ENCODE results near the gene SYNC.
"Not testable (repeated sequence)": the region's sequence is repeated elsewhere in the genome, so short reads cannot be mapped to it uniquely, and the experiment has no call there.

SYNC gene

DNA sequence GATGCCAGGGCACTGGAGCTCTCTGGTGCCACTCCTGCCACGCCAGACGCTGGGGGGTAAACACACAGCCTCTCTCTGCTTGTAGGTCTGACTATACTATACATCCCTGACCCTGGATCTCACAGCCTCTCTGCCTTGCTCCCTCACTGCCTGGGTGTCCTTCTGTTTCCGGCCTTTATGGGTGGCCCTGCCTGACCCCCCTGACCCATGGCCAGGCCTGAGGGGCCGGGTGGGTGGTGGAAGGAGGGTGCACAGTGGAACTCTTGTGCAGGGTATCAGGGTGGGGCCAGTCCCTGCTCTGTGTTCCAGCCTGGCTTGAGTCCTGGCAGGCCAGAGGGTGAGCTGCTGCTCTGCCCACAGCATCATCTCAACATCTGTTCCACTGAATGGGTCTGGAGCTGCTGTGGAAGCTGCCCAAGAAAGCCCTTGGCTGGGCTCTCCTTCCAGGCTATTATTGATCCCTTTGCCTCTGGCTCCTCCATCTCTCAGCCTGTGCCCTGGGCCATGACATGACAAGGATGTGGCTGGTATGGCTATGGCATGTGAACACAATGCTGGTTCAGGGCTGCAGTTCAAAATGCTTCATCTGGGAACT is 17.2 kb upstream of the SYNC start:
- no peak for DNase-seq

DNA sequence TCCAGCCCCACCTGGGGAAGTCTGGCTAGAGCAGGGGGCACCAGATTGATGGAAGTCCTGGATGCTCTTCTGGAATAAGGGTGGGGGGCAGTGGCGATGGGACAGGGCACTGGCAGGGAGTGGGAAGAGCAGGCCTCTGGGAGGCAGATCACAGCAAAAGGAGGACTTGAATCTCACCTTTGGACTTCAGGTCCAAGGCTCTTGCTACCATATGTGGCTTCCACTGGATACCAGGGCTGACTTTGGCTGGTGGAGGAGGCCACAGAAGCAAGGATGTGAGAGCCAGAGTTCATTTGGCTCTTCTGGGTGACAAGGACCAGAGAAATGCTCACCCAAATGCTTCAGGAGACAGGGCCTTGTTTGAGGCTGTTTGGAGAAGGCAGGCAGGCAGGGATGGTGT is 16.0 kb upstream of the SYNC start:
- no peak for DNase-seq

DNA sequence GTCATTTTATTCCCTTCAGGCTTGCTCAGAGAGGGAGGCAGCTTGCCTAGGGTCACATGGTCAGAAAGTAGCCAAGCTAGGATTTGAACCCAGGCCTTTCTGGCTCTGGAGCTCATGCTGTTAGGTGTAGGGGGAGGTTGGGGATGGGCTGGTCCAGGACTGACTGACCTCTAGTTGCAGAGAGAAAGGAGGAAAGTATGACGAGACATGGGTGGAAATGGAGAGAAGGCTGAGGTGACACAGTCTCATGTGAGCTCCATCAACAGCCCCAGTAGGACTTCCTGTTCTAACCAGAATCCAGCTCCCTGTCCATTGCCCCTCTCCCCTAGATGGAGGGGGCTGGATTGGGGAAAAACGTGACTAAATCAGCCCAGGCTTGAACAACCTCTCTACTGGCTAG is 15.5 kb upstream of the SYNC start:
- DNase-seq: no peak

DNA sequence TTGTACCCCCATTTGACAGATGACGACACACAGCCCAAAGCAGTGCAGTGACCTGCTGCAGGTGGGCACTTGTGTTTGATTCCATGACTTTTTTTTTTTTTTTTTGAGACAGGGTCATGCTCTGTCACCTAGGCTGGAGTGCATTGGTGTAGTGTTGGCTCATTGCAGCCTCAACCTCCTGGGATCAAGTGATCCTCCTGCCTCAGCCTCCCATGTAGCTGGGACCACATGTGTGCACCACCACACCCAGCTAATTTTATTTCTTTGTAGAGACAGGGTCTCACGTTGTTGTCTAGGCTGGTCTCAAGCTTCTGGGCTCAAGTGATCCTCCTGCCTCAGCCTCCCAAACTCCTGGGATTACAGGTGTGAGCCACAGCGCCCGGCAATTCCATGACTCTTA is 14.9 kb upstream of the SYNC start:
- DNase-seq: no peak

DNA sequence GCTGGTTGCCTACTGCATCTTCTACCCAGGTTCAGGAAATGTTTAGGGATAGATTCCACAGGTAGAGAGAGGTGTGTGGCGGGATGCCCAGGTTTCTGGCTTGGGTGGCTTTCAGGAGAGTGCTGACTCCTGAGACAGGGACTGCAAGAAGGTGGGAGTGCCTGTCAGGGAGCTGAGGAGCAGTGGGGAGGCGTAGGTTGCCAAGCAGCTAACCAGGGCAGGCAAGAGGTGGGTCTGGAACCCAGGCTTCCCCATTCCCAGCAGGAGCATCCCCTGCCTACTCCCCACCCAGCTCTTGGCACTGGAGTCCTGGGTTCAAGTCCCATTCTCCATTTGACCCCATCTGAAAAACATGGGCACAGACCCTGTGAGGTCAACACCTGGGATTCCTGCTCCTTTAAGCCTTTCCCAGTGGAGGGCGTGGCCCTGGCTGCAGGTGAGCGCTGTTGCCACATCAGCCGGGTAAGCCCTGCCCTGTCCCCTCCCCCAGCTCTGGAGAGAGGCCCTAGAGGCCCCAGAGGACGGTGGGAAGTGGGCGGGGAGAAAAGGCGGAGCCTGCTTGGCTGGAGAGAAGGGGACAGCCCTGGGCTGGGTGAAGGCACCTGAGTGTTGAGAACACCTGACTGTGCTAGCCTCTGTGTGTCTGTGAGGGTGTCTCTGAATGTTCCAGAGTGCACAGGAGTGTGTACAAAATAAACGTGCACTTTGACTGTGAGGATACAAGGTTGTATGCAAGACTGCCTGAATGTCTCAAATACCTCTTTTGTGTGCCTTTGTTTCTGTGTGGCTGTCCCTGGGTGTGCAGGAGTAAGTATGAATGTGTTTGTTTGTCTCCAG is 14.0 kb upstream of the SYNC start:
- no peak for DNase-seq

DNA sequence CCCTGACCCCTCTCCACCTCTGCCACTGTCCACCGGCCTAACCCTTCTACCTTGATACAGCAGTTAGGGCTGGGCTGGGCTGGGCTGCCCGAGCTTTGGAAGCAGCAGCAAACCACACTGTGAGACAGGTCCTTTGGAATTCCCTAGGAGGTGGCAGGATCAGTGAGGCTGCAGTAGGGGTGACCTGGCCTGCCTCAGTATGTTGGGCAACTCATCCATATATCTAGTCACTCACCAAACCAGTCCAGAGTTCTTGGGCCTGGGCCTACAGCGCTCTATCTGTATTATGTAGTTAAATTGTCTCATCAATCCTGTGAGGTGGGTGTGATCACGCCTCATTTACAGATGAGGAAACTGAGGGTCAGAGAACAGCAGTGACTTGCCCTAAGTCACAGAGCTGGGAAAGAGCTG is 13.3 kb upstream of the SYNC start:
- no peak for DNase-seq

DNA sequence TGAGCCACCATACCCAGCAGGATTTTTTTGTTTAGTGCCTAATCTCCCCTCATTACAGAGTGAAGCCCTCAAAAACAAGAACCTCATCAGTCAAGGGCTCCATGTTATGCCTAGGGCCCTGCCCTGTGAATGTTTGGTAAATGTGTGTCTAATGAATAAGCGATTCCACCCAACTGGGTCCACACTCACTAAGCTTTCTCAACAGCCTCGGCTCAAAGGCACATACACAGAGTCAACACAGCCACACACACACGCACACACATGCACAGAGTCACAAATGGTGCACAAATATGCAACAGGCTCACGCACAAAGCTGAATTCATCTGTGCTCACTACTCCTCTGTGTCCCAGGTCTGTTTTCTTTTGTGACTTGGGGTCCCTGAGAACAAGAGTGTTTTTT is 11.7 kb upstream of the SYNC start:
- no peak for DNase-seq

DNA sequence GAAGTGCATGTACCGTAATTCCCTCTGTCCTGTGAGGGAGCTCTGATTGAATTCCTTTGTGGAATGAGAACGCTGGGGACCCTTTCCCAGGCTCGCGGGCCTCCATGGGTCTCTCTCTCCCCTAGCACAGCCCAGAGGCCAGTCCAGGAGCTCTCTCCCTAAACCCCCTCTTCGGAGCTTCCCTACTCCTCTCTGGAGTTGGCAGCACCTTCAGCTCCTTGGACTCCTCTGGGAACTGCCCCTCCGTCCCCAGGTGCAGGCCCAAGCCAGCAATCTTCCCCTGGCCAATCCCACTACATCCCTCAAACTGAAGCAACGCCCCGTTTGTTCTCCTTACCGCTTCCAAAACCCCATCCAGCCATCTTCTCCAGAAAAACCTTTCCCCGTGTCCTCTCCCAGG is 10.5 kb upstream of the SYNC start:
- DNase-seq: no peak

DNA sequence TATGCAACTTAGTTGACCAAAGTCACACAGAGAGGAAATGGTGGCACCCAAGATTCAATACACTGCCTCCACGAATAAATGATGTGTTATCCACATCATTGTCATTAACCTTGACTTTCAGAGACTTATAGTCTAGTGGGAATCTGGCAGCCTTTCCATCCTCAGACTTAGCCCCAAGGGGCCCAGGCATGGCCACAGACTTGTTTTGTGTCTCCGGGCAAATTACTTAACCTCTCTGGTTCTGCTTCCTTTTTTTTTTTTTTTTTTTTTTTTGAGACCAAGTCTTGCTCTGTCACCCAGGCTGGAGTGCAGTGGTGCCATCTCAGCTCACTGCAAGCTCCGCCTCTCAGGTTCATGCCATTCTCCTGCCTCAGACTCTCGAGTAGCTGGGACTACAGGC is 8.7 kb upstream of the SYNC start:
- not testable (repeated sequence) for DNase-seq

DNA sequence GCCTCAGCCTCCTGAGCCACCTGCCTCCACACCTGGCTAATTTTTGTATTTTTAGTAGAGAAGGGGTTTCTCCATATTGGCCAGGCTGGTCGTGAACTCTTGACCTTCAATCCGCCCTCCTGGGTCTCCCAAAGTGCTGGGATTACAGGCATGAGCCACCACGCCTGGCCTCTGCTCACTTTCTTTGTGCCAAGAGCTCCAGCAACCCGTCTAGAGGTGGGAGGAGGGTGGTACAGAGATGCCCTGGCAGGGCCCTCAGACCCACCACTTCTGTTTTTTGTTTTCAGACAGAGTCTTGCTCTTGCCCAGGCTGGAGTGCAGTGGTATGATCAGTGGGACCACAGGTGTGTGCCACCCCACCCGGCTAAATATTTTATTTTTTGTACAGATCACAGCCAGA is 6.9 kb upstream of the SYNC start:
- DNase-seq: no peak

DNA sequence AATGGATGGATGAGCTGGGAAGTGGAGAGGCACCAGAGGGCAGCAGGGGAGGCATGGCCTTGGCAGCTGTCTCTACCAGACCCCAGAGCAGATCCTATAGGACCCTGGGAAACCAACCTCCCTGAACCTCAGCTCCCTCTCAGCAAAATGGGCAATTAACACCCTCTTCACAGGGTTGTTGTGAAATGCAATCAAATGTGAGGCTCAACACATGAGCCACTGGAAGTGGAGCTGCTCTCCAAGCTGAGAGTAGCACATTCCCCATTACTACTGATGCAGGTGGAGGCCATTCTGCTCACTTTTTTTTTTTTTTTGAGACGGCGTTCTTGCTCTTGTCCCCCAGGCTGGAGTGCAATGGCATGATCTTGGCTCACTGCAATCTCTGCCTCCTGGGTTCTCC is 6.5 kb upstream of the SYNC start:
- no peak for DNase-seq

DNA sequence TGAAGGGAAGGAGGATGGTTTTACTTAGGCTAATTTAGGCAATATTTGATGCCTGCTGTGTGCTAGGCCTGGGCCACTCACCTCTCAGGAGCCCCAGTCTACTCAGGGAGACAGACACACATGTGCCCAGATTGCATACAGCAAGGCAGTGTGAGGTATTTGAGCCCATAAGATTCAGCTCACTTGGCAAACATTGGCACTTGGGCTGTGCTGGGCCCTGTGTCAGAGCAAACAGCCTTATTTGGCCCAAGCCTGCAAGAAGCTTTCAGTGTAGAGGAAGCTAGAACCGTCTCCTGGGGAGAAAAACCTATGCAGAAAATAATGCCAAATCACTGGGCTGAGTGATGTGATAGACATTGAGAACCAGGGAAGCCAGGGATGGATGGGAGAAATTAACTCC is 3.9 kb upstream of the SYNC start:
- DNase-seq: no peak

DNA sequence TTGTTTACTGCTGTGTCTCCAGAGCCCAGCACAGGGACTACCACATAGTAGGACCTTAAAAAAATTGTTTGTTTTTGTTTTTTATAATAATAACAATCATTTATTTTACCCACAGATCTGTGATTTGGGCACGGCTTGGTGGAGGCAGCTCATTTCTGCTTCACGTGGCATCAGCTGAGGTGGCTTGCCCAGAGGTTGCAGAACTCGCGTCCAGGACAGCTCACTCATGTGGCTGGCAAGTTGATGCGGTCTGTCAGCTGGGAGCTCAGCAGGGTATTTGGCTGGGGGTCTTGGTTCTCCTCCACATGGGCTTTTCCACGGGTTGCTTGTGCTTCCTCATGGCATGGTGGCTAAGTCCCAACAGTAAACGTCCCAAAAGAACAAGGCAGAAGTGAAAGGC is 2.9 kb upstream of the SYNC start:
- no peak for DNase-seq

DNA sequence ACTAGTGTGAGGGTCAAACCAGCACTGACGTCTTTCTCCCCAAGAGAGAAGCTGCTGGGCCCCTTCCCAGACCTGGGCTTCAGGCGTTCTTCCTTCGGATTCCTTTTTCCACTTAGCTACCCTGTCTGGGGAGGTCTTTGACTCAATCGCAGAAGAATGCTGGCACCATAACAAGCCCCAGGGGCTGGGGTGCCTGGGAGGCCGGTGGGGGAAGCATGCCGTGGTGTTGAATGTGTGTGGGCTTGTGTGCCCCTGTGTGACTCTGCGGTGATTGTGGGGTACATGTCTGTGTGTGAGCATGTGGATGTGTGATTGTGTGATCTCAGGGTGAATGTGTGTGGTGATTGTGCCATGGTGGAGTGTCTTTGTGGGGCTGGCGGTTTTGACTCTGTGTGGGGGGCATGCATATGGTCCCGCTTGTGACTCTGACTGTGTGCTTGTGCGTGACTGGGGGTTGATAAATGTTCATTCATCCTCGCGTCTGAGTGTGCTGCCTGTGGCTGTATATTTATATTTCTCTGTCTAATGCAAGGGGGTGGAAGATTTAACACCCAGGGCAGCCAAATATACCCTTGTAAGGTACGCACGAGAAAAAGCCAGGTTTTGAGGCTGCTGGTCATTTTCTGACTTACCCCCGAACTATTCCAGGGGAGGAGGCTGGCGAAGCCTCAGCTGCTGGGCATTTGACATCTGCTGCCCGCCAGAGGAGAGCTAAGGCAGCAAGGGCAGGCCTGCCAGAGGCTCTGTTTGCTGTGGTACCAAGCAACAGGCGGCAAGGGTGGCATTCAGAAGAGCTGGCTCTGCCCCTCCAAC is 1.1 kb upstream of the SYNC start:
- DNase-seq: no peak

DNA sequence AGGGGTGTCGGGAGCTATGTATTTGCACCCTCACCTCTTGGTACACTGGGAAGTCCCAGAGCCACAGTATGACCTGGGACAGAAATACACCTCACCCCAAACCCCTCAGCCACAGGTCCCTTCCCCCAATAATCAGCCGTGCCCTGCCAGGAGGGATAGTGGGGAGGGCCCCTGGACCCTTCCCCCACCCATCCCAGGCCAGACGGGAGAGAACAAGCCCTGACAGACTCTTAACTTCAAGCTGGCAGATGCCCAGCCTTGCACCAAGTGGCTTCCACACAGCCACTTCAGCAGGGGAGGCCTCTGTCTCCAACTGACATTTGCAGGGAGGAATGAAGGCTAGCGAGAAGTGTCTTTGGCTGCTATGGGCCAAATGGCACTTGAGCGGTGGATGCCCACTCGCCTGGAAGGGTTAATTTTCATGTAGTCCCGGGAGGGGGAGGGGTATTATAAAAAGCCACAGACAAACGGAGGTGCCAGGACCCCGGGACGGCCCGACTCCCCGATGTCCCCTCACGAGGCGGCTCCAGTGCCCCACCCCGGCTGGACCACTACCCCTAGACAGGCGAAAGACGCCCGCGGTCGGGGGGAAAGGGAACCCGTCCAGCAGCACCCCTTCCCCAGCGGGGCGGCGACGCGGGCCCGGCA is 495 bp downstream of the SYNC start:
- DNase-seq: no peak

DNA sequence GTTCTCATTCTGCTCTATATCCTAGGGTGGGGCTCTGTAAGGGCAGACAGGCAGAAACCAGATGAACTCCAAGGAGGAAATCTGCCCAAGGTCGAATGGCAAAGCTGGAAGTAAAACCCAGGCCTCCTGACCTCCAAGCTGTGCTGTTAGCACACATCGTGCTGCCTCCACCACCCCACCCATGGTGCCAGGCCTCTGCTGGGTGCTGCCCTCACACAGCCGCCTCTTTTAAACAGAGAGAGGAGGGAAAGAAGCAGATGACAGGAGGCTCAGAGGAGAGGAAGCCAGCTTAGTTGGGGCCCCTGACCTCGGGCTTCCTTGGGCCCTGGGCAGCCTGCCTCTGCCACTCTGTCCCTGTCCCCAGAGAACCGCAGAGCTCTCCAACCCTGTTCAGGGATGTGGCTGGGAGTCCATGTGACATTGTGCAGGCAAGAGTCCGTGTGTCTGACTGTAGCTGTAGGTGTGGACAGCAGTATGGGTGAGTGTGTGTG is 1.1 kb downstream of the SYNC start:
- DNase-seq: no peak

DNA sequence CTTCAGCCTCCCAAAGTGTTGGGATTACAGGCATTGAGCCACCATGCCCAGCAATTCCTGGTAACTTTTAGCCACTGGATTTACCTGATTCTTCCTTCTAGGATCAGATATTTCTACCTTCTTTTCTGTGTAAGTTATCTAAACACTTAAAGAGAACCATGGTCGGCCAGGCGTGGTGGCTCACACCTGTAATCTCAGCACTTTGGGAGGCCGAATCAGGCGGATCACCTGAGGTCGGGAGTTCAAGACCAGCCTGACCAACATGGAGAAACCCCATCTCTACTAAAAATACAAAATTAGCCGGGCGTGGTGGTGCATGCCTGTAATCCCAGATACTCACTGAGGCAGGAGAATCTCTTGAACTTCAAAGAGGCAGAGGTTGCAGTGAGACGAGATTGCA is 5.6 kb downstream of the SYNC start:
- DNase-seq: not testable (repeated sequence)

DNA sequence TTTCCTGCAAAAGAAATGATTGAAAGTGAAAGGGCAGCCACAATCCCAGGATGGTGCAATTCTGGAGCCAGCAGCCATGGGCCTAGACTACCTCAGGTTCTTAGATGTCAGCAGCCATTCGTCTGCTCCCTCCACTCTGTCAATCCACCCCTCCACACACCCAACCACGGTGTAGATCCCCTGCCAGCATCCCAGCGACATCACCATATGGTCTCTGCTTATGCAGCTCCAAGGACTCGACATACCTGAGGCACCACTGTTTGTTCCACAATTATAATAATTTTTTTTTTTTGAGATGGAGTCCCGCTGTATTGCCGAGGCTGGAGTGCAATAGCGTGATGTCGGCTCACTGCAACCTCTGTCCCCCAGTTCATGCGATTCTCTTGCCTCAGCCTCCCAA is 6.5 kb downstream of the SYNC start:
- no peak for DNase-seq

DNA sequence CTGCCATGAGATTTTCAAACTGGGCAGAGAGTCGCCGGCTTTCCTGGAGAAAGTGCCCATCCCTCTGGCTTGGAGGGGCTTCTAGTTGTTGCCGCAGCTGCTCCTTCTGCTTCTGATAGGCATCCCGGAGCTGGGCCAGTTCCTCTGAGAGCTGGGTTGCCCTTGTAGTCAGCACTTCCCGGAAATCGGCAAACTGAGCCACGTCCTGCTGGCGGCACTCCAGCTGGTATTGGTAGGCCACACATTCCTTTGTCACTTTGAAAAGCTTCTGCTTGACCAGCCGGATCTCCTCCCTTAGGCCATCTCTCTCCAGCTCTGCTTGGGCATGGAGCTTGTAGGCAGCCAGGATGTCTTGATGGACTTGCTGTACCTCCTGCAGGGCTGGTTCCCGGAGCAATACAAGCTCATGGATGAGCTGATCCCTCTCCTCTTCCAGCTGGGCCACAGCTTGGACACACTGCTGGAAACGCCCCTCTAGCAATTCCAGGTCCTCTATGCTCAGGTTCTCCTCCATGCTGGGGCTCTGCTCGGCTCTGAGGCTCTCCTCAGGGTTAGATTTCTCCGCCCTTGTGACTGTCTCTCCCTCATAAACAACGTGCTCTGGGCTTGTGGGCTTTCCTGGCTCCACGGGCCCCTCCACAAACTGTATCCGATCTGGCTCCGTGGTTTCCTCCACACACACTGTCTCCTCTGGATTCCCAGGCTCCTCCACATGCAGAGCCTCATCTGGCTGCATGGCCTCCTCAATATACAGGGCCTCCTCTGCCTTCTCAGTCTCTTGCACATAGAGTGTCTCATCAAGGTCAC is 7.3 kb downstream of the SYNC start:
- no peak for DNase-seq

DNA sequence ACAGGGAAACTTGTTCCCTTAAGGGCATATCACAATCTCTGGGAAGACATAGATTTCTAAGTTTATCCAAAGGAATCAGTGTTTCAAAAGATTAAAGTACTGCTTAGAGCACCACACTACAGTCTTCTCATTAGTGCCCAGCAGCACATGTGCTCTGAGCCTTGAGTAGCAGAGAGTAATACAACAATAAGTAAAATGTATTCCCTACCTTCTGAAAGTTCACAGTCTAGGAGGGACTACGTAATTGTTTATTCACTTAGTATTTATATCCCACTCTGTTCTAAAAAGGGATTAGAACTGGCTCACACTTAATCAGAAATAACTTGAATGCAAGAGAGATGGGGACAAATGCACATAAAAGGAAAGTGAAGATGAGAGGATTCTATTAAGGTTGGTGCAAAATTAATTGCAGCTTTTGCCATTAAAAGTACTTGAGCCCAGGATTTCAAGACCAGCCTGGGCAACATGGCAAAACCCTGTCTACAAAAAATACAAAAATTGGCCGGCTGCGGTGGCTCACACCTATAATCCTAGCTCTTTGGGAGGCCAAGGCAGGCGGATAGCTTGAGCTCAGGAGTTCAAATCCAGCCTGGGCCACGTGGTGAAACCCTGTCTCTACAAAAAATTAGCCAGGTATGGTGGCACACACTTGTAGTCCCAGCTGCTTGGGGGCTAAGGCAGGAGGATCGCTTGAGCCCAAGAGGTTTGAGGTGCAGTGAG is 9.0 kb downstream of the SYNC start:
- DNase-seq: no peak

DNA sequence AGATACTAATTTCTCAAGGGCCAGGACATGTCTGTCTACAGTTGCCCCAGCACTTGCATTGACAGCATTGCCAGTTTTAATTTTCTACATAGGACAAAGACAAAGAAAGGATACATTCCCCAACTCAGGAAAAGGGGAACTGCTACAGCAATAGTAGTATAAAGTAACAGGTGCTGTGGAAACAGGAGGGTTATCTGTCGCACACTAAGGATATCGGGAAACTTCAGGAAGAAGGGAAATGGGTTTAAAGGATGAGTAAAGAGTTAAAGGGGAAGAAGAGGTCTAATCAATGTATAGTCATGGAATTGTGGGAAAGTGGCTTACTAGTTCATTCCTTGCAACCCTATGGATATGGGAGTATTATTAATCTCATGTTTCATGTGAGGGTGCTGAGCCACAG is 16.2 kb downstream of the SYNC start:
- no peak for DNase-seq

DNA sequence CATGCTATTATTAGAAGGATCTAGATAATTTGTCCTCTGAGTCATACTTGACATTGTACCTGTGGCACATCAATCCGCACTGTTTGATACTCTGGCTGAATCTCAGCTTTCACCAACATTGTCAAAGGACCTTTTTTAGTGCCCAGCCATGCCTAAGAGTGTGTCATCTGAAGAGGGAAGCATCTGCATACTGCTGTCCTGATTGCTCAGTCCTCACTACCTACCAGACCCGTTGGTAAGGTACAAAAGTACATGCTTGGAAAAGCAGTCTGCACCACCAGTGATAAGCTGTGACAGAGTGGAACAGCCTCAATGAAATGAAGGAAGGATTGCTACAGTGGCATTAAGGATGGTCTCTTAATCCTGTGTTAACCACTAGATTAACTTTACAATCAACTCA is 17.1 kb downstream of the SYNC start:
- DNase-seq: no peak
